Activated naive CD4-positive, alpha-beta T cell (primary cell): ENCODE results near the gene SDC1.

Source experiments
- DNase-seq, 4 experiments: peaks; one replicate each; lab custom pipeline; 2025; lab: John Stamatoyannopoulos, UW

The SDC1 gene

DNA sequence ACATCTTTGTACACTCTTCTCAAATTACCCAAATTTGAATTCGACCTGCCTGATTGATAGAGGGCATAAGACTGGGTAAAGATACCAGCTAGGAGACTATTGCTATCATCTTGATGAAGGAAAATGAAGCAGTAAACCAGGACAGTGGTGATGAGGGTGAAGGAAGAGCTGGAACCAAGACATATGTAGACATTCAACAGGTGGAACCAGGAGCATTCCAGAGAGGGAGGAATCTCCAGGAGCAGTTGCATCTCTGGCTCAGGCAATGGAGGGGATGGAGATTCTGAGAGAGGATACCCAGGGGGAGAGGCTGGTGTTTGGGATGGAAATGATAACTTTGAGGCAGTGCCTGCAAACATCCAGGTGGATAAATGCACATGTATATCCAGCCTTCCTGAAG lies 41.6 kb downstream of the SDC1 start:
- no peak for DNase-seq

DNA sequence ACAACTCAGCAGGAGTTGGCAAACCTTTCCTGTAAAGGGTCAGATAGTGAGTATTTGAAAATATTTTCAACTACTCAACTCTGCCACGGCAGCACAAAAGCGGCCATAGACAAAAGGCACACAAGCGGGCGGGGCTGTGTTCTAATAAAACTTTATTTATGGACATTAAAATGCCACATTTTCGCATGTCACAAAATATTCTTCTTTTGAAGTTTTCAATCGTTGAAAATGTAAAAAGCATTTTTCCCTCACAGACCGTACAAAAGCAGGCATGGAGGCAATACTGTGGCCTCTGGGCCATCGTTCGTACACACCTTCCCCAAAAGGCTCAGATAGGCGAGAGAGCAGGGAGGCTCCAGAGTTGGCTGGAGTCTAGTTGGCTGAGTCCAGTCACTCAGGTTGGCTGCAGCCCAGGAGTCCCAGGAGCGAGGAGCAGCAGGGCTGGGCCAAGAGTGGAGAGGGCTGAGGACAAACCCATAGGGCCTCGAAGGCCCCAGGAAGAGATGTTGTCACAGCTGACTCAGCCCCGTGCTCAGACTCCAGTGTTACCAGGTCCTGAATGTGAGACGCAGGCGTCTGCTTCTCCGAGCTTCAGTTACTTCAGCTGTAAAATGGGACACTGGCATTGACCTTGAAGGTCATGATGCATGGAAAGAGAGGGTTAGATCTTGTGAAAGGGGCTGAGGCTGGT lies 42.5 kb downstream of the SDC1 start:
- DNase-seq, result no peak

DNA sequence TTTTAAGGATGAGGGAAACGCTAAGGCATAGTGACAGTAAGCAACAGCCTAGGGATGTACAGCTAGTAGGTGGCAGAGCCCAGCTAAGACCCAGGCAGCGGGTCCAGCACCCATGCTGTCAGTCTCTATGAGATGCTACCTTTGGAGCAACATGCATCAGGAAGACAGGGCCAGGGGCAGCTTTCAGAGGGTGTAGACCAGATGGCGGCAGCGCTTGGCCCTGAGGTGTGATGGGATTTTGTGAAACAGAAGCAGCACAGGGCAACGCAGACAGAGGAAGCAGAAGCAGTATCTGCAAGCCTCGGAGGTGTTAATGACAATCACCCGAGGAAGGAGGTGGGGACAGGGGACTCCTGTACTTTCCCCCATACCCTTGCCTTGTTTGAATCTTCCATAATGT lies 43.2 kb downstream of the SDC1 start:
- no peak for DNase-seq

DNA sequence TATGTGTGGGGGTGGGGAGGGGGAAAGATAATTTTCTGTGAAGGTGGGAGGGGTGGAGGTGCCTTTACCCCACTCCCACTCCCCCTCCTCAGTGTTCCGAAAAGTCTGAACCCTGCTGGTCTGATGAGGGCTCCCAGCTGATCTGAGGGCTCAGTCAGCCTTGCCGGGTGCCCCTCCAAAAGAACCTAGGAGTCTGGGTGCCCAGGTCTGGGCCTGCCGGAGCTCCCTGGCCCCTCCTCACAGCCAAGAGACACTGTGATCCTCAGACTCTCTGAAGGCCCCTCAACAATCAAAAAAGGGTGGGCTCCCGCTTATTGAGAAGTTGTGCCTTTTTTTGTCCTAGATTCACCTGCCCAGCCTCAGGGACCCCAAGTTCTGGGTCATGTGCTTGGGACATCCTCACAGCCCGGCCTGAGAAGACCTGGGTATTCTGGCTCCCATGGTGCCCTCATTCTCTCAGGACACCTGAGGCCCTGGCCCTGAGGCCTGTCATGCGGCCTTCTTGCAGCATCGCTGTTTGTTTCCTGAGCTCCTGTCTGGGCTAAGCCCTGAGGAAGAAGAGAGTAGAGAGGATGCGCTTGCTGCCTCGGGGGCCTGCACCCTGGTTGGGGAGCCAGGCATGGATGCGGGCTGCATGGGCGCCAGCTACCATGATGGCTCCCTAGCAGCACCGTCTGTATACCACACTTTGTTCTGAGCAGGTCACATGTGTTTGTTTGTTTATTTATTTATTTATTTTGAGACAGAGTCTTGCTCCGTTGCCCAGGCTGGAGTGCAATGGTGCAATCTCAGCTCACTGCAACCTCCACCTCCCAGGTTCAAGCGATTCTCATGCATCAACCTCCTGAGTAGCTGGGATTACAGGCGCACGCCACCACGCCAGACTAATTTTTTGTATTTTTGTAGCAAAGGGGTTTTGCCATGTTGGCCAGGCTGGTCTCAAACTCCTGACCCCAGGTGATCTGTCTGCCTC lies 44.0 kb downstream of the SDC1 start:
- DNase-seq, result no peak

DNA sequence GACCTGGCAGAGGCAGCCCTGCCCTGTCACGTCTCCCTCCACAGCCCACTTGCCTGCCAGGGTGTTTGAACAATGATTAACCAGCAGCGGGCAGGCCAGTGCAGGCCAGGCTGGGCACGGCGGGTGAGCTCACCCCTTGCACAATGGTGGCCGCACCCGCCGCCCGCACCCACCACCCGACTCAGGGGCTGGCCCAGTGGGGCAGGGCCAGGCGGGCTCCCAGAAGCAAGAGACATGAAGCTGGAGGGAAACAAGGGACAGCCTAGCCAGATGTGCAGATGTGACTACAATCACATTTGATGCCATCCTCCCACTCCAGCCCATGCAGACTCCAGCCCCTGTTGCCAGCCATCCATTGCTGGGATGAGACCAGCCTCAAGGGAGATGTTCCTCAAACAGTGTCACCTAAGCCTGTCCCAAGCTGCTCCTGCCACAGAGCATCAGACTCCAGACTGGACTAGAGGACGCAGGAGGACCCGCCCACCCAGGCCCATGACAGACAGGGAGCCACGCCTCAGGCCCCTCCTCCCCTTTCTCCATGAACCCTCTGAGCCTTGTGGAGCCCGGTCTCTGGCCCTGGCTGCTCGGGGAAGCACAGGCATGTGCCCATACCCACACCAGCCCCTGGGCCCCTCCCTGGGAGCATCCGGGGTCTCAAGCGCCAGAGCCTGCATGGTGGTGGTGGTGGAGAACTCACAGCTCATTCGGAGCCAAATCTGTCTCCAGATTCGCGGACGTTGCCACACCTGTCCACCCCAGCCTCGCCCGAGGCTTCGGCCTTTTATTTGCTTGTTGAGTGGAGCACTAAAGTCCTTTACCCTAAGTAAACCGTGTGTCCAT lies 45.0 kb downstream of the SDC1 start:
- no peak for DNase-seq

DNA sequence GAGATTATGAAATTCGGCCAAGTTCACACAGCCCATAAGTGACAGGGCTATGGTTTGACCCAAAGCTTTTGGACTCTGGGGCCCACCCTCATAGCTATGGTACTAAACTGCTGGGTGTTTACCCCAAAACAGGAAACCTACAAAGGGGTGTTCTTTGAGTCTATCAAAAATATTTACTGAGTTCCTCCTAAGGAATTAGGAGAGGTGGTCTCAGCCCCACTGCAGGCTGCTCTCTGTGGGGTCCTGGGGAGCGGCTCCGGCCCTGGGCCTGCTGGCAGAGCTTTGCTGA lies 45.5 kb downstream of the SDC1 start:
- DNase-seq, result no peak

DNA sequence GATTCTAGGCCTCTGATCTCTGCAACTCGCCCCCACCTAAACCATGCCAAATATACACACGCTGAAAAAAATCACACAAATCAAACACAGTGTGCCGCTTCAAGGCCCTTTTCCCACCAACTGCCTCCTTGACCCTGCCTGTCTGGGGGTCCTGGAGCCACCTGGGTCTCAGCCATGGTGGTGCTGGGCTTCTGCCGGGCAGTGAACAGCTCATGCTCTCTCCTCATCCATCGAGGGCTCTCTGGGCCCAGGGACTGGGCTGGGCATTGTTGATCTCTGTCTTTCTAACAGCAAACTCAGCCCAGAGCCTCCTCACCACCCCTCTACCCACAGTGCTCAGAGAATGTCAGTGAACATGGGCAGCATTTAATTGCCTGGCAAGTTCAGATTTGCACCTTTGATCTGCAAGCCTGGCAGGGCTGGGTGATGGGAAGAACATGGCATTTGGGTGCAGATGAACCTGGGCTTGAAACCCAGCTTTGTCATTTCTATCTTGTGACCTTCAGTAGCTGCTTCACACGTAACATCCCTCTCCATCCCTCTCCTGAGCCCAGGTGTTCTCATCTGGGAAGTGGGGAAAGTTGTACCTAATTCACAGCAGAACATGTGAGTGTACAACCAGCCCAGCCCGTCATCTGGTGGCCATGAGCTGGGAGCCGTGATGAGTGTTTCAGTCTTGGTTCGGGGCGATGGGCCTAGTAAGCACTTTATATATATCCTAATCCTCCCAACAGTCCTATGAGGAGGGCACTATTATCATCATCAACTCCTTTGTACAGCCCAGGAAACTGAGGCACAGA lies 46.1 kb downstream of the SDC1 start:
- DNase-seq, result no peak

DNA sequence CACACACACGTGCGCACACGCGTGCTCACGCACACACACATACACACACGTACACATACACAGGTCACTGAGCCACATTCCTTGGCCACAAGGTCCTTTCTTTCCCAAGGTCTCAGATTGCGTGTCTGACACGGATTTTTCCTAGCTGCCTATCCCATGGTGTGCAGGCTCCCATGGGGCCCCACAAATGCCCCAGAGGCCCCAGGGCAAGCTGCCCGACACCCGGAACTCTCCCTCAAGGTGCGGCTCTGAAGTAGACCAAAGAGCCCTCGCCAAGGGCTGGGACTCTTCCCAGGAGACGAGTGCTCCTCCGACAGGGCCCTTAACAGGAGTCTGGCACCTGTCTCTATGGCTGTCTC lies 46.7 kb downstream of the SDC1 start:
- no peak for DNase-seq

DNA sequence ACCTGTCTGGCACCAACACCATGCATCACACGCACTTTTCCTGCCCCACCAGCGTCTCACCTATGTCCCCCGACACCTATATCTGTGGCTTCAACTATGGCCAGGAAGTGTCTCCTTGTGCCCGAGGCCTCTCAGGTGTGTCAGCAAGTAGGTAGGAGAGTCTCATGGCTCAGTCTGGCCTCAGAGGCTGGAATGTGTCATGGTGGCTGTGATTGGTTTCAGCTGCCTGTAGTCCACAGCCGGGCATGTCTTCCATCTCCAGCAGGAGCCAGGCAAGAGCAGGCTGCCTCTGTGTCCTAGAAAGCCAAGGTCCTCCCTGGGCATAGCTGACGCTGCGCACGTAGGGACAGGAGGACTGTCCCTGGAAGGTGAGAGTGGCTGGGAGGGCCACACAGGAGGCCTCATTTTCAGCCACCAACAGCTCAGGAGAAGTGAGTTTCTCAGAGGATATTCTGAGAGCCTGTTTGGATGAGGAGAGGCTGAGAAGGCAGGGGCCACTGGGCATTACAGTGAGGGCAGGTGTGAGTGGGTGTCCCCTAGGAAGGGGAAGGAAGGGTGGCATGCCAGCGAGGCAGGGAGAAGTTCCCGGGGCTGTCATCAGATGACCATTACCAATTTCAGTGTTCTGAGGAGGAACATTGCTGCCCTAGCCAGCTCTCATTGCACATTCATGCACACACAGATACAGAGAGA lies 47.2 kb downstream of the SDC1 start:
- DNase-seq, result no peak

DNA sequence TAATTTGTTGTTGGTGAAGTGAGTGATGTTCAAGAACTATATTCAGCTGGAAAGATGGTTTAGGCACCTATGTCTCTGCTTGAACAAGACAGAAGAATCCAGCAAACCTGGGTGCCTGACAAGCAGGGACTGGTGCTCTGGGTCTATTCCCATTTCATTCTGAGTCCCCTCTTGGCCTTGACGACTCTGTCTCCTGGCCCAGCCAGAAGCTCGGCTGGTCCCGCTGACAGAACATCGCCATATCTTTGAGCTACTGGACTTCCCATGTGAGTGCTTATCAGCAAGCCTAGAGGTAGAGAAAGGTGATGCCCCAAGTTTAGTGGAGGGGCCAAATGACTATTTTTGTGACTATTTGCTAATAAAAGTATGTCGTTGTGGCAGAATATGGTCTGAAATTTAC lies 48.2 kb downstream of the SDC1 start:
- no peak for DNase-seq

DNA sequence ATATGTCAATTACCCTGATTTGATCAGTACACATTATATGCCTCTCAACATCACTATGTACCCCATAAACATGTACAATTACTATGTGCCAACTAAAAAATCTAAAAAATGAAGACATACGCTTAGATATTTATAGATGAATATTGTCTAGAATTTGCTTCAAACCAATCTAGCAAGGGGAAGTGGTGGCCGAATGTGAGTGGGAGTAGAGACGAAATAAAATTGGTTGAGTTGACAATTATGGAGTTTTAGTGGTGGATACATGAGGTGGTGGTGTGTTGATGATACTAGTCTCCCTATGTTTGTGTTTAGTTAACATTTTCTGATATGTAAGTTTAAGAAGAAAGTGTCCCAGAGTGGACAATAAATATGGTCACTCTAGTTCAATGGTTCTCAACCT lies 49.0 kb downstream of the SDC1 start:
- no peak for DNase-seq

DNA sequence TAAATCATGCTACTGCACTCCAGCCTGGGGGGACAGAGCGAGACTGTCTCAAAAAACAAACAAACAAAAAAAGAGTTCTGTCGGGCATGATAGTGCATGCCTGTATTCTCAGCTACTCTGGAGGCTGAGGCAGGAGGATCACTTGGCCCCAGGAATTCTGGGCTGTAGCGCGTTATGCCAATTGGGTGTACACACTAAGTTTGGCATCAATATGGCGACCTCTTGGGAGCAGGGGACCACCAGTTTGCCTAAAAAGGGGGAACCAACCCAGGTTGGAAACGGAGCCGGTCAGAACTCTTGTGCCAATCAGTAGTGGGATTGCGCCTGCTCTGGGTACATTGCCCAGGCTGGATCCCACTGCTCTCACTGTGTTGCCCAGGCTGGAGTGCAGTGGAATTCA lies 49.7 kb downstream of the SDC1 start:
- DNase-seq, result no peak

DNA sequence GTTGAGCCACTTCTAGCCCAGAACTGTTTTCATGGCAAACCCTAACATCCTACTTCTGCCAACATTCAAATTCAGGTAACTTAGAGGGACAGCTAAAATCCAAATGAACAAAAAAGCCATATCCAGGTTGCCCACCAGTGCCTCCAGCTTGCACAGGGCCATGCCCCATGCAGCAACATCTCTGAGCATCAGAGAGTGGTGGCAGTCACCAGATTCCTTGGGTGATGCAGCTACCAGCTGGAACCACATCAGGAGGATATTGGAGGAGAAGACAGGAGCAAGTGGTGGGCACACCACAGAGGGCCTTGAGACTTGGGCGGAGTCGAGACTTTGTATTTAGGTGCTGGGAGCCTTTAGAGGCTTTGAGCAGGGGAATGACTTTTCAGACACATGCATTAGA lies 50.5 kb downstream of the SDC1 start:
- no peak for DNase-seq

DNA sequence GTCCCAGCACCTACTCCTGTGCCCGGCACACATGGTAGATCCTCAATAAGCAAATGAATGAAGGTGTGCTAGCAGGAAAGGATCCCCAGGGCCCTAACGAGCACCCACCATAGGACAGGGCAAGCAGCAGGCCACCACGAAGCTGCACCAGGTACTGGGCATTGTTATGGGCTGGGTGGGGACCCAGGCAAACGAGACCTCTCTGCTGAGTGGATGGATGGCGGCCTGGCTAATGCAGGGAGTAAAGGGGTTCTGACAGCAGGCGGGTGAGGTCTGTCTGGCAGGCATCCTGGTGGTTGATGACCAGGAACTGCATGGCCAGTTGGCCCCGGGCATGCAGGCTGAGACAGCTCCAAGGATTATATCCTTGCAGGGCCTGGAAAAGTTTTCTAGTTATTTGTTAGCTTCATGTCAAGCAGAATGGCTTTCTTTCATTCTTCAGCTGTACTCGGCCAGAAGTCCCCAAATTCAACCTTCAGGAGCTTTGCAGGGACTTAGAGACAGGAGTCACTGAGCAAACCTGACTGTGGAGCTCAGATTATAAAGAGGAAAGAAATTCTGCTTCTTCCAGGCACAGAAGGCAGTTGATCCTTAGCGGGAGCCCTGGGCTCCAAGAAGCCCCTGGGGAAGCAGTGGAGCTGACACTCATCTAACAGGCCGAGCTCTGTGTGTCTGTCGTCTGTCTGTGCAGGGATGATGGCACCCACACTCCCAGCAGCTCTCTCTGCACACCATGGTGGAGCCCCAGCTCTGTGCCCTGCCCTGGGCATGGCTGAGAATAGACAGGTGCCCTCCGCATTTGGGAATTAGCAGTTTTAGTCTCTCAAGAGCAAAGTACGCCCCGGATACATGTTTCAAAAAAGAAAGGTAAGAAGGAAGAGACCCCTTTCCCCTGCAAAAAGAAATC lies 51.2 kb downstream of the SDC1 start:
- no peak for DNase-seq

DNA sequence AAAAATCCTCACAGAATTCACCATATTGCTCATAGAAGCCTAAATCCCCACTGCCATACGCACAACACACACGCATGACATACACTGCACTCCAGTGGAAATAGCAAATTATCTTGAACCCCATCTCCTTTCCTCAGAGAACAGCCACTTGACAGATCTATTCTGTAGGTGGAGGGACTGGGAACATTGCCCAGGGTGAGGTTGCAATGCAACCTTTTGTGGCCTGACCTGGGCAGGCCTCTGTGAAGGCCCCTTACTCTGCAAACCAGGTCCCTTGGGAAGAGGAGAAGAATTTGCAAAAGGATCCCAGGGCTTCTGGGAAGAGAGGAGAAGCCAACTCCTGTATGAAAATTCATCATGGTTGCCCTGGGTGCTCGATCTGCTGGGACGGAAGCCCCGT lies 51.9 kb downstream of the SDC1 start:
- no peak for DNase-seq

DNA sequence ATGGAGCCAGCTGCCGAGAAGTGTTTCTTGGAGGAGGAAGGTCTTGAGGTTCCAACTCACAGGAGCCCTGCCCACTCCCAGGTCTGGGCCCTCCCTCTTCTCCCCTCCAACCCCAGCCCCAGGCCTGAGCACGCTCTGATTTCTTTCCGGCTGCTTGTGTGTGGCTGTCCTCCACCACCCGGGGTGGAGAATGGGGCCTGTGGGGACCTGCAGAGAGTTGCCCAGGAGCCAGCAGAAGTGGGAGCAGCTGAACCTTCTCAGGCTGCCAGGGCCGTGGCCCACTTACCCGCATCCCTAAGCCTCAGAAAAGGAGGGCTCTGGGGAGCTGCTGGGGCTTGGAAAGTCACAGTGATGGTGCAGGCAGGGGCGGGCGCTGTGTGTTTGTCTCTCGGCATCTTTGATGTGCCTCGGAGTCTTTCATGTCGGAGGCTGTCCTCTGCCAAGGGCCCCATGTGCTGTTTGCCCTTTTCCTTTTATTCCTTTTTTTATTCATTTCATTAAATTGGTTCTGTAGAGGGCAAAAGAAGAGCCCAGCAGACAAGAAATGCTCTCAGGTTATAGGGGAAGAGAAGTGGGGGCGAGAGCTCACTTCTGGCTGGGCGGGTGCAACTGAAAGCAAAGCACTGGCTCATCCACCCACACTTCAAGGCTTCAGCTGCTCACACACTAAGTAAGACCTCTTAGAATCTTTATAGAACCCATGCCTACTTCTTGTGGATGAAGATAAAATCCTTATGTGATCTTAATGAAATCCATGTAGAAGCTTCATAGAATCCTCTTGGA lies 52.5 kb downstream of the SDC1 start:
- no peak for DNase-seq

DNA sequence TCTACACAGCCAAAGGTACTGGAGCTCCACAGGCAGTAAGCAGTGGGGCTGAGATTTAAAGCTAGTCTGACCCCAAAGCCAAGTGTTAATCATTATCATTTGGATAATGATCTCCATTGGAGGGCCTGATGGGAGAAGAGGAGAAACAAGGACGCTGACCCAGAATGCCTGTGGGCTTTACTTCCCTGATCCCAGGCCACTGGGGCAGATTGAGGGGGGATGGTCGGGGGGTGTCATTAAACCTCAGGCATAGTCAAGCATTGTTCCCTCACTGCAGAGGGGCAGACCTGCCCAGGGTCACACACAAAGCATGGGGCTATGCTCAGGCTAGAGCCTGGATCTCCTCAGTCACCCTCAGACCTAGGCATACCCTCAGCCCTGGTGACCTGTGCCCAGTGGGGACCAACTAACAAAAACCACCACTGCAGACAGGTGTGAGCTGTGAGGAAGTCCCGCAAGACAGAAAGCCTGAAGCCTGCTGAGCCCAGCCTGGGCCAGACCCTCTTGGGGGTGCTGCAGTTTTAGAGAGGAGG lies 53.4 kb downstream of the SDC1 start:
- no peak for DNase-seq

DNA sequence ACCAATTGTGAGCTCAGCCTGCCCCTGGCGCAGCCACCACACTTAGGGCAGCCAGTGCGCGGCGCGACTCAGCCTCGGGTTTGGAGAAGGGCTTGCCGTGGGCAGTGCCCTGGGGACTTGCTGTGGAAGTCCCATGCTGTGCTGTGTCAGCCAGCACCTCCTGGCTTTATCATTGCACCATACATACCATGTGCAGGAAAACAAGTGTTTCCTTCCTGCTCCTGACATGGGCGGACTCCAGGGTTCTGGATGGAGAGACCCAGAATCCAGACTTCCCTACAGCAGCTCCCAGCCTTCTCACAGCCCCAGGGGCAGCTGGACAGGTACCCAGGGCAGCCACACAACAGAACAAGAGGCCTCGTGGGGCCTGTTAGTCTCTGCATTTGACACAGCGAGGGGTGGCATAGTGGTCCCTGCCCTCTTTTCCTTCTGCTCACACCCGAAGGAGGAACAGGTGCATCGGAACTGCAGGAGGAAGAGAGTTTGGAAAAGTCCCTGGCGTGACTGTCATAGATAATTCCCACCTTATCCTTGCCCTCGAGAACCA lies 54.2 kb downstream of the SDC1 start:
- DNase-seq, result no peak
